Vagina (tissue), 2 donors: Measurements from ENCODE around the gene SEZ6L. TPM values are rescaled to one million over a fixed set of nuclear protein-coding genes. Genes with fewer than 3 reads are reported as not detected.
A peak's percentile ranks its signal among the peaks of the same experiment; 100 is the strongest.

Source experiments
- DNase-seq, 2 donors: peaks; one replicate each; pipeline ENCODE4 v3.0.0-alpha.2; 2017; ENCODE audit errors: extremely low spot score in 2 of 2
- H3K27ac ChIP-seq: fragments of 200-600 bp; sonication (generic); one replicate; pipeline ENCODE4 v1.5.1; 2019
- H3K27me3 ChIP-seq: fragments of 200-600 bp; sonication (generic); one replicate; pipeline ENCODE4 v1.5.1; 2019
- H3K36me3 ChIP-seq, 2 donors: fragments of 200-600 bp; sonication (generic); one replicate each; pipeline ENCODE4 v1.5.1; 2017 to 2019
- H3K4me1 ChIP-seq: fragments of 200-600 bp; sonication (generic); one replicate; pipeline ENCODE4 v1.5.1; 2019
- H3K4me3 ChIP-seq, 2 donors: fragments of 200-600 bp; sonication (generic); 1 replicate in 1 of 2; 2 replicates in 1 of 2; pipeline ENCODE4 v1.5.1; 2016 to 2019
- H3K9me3 ChIP-seq: fragments of 200-600 bp; sonication (generic); one replicate; pipeline ENCODE4 v1.5.1; 2019
- POLR2A ChIP-seq, 2 donors: fragments of 450-650 bp; IDR thresholded peaks; one replicate each; pipeline ENCODE4 v1.6.1; 2017; ENCODE audit warnings: antibody characterized with exemption in 2 of 2, mild to moderate bottlenecking in 2 of 2, moderate library complexity in 2 of 2
- POLR2AphosphoS5 ChIP-seq, 2 donors: sonication (generic); formaldehyde crosslinking; IDR thresholded peaks; one replicate each; pipeline ENCODE4 v1.9.0; 2017; ENCODE audit warnings: antibody characterized with exemption in 2 of 2, mild to moderate bottlenecking in 2 of 2, low read depth in 1 of 2; ENCODE audit not compliant: insufficient read depth in 1 of 2
- intact Hi-C: fragments of 100-400 bp; cut with DNase I; formaldehyde crosslinking; loops from one replicate; pipeline ENCODE4 v1.15.1; 2023
- total RNA-seq: library from RNA; depleted of rRNA; stranded (reverse); fragments of >200 nt; gene quantifications from one replicate; pipeline ENCODE4 v1.2.3, GENCODE V29; 2016
- TF ChIP-seq, protein P1 (sequence below), 3 experiments: fragments of 450-650 bp in 2 of 3; fragments of 200-600 bp in 1 of 3; sonication (generic) in 1 of 3; IDR thresholded peaks; one replicate each; pipeline ENCODE4 v1.5.1; 2017 to 2019; ENCODE audit warnings: antibody characterized with exemption in 3 of 3, mild to moderate bottlenecking in 2 of 3, moderate library complexity in 2 of 3

The SEZ6L gene
- total RNA-seq, 1 donor from 2014 or later, result 1.2 TPM

- Histone ChIP-seq H3K4me1 (no peaks in the 10 kb centered on the region), H3K27me3 (no peaks in the 10 kb centered on the region), H3K9me3 (no peaks in the 10 kb centered on the region), H3K27ac (no peak overlapping the region), H3K36me3 (no peaks in the 10 kb centered on the region), H3K4me3 (no peak overlapping the region)
- intact Hi-C loops, result no loop called here
- no peak for DNase-seq
- no peak for TF ChIP-seq POLR2AphosphoS5 (IDR thresholded peaks at IDR 0.05; ENCODE audit: insufficient read depth in 1 of 2, low read depth in 1 of 2)
- TF ChIP-seq, protein P1, sequence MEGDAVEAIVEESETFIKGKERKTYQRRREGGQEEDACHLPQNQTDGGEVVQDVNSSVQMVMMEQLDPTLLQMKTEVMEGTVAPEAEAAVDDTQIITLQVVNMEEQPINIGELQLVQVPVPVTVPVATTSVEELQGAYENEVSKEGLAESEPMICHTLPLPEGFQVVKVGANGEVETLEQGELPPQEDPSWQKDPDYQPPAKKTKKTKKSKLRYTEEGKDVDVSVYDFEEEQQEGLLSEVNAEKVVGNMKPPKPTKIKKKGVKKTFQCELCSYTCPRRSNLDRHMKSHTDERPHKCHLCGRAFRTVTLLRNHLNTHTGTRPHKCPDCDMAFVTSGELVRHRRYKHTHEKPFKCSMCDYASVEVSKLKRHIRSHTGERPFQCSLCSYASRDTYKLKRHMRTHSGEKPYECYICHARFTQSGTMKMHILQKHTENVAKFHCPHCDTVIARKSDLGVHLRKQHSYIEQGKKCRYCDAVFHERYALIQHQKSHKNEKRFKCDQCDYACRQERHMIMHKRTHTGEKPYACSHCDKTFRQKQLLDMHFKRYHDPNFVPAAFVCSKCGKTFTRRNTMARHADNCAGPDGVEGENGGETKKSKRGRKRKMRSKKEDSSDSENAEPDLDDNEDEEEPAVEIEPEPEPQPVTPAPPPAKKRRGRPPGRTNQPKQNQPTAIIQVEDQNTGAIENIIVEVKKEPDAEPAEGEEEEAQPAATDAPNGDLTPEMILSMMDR (IDR thresholded peaks at IDR 0.05), result peak; percentile 11 to 47 (median 43)
Measured at GRCh38 chr22:26364066-26365015, 195.1 kb downstream of the SEZ6L start.

GRCh38 chr22:26367402-26368245 is 198.4 kb downstream of the SEZ6L start:
- DNase-seq, result no peak
- no peak overlapping the region for H3K27ac ChIP-seq
- H3K9me3 ChIP-seq, result no peaks in the 10 kb centered on the region
- no peaks in the 10 kb centered on the region for H3K36me3 ChIP-seq
- intact Hi-C loops, result no loop called here
- H3K4me1 ChIP-seq, result no peaks in the 10 kb centered on the region
- TF ChIP-seq, protein P1 (IDR thresholded peaks at IDR 0.05), result peak in 2 of 3 experiments; percentile 30 to 33
- TF ChIP-seq POLR2AphosphoS5 (IDR thresholded peaks at IDR 0.05; ENCODE audit: insufficient read depth in 1 of 2, low read depth in 1 of 2) (no peak), POLR2A (IDR thresholded peaks at IDR 0.05) (no peak)
- H3K4me3 ChIP-seq, result no peak overlapping the region
- no peaks in the 10 kb centered on the region for H3K27me3 ChIP-seq

- DNase-seq, result no peak
- no peaks in the 10 kb centered on the region for H3K27me3 ChIP-seq
- H3K4me1 ChIP-seq, result no peaks in the 10 kb centered on the region
- no peak overlapping the region for H3K4me3 ChIP-seq
- intact Hi-C loops, result no loop called here
- H3K36me3 ChIP-seq, result no peaks in the 10 kb centered on the region
- H3K27ac ChIP-seq, result no peak overlapping the region
- TF ChIP-seq POLR2AphosphoS5 (IDR thresholded peaks at IDR 0.05; ENCODE audit: insufficient read depth in 1 of 2, low read depth in 1 of 2), result no peak
- TF ChIP-seq, protein P1 (IDR thresholded peaks at IDR 0.05), result no peak
- no peak for TF ChIP-seq POLR2A (IDR thresholded peaks at IDR 0.05)
- no peaks in the 10 kb centered on the region for H3K9me3 ChIP-seq
Measured at GRCh38 chr22:26372890-26373289, 203.6 kb downstream of the SEZ6L start.

GRCh38 chr22:26374391-26375026 is 205.2 kb downstream of the SEZ6L start:
- Histone ChIP-seq H3K27me3 (no peaks in the 10 kb centered on the region), H3K4me3 (no peak overlapping the region), H3K27ac (no peak overlapping the region), H3K36me3 (no peaks in the 10 kb centered on the region), H3K4me1 (no peaks in the 10 kb centered on the region), H3K9me3 (no peaks in the 10 kb centered on the region)
- DNase-seq, result no peak
- TF ChIP-seq POLR2A (IDR thresholded peaks at IDR 0.05), result no peak
- TF ChIP-seq, protein P1 (IDR thresholded peaks at IDR 0.05), result no peak
- intact Hi-C loops, result no loop called here
